Mucosa of stomach (tissue), 1 donor: ENCODE results near the gene BTNL8.

ENCODE experiments used
- H3K27me3 ChIP-seq: one replicate; pipeline ENCODE4 v1.7.0; 2013; ENCODE audit warnings: mild to moderate bottlenecking, low read length; ENCODE audit not compliant: control insufficient read depth, insufficient read depth
- H3K36me3 ChIP-seq: one replicate; pipeline ENCODE4 v1.7.0; 2013; ENCODE audit warnings: low read length; ENCODE audit not compliant: control insufficient read depth, insufficient read depth
- H3K4me1 ChIP-seq: one replicate; pipeline ENCODE4 v1.7.0; 2013; ENCODE audit warnings: mild to moderate bottlenecking, low read length; ENCODE audit not compliant: control insufficient read depth, insufficient read depth
- H3K4me3 ChIP-seq: one replicate; pipeline ENCODE4 v1.7.0; 2013; ENCODE audit warnings: low read length
- H3K9ac ChIP-seq: one replicate; pipeline ENCODE4 v1.7.0; 2013; ENCODE audit warnings: mild to moderate bottlenecking, low read length, moderate library complexity
- H3K9me3 ChIP-seq: one replicate; pipeline ENCODE4 v1.7.0; 2013; ENCODE audit warnings: mild to moderate bottlenecking, low read length, moderate library complexity; ENCODE audit not compliant: control insufficient read depth
- donor health status: Pancreatic carcinoma.

BTNL8 gene

DNA sequence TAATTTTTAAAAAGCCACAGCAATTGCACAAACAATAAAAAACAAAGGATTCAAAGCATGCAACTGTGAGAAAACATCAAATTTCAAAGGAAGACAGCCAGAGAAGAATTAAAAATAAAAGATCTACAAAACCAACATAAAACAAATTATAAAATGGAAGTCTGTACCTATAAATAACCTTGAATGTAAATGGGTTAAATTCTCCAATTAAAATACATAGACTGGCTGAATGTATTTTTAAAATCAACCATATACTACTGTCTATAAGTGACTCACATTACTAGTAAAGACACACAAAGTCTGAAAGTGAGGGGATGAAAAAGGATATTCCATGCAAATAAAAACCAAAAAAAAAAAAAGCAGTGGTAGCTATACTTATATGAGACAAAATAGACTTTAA is 33.7 kb downstream of the BTNL8 start:
- no peaks in the 10 kb centered on the region for H3K4me1 ChIP-seq
- H3K9ac ChIP-seq: no peak overlapping the region
- H3K27me3 ChIP-seq: no peaks in the 10 kb centered on the region
- no peak overlapping the region for H3K4me3 ChIP-seq
- H3K36me3 ChIP-seq: no peaks in the 10 kb centered on the region
- no peaks in the 10 kb centered on the region for H3K9me3 ChIP-seq

DNA sequence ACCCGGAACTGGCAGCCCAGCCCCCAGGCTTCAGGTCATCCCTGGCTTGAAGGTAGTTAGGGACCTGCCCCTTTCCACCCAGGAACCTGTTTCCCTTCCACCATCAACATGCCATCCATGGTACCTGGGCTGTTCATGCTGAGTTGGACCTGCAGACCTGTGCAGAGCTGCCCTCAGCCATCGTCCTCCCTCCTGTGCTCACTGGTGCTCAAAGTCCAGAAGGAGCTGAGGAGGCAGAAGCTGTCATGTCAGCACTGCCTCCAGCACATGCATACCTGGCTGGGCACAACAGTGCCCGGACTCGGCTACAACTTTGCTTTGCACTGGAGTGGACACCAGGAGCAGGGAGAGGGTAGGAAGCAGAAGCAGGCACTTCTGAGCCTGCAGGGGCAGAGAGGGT is 36.2 kb downstream of the BTNL8 start:
- Histone ChIP-seq H3K9me3 (no peaks in the 10 kb centered on the region), H3K4me1 (no peaks in the 10 kb centered on the region)

DNA sequence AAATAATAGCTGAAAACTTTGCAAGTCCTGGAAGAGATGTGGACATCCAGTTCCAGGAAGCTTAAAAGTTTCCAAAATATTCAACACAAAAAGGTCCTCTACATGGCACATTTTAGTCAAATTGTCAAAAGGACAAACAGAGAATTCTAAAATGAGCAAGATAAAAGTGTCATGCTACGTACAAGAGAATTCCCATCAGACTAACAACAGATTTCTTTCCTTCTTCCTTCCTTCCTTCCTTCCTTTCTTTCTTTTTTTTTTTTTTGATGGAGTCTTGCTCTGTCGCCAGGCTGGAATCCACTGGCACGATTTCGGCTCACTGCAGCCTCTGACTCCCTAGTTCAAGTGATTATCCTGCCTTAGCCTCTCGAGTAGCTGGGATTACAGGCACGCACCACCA is 39.3 kb downstream of the BTNL8 start:
- no peaks in the 10 kb centered on the region for H3K36me3 ChIP-seq
- H3K27me3 ChIP-seq: no peaks in the 10 kb centered on the region
- no peaks in the 10 kb centered on the region for H3K9me3 ChIP-seq
- no peaks in the 10 kb centered on the region for H3K4me1 ChIP-seq
- H3K9ac ChIP-seq: no peak overlapping the region
- H3K4me3 ChIP-seq: no peak overlapping the region

More for the DNA sequence above, 36.2 kb downstream of the BTNL8 start:
- H3K9ac ChIP-seq: no peak overlapping the region
- H3K36me3 ChIP-seq: no peaks in the 10 kb centered on the region
- no peak overlapping the region for H3K4me3 ChIP-seq
- H3K27me3 ChIP-seq: no peaks in the 10 kb centered on the region

DNA sequence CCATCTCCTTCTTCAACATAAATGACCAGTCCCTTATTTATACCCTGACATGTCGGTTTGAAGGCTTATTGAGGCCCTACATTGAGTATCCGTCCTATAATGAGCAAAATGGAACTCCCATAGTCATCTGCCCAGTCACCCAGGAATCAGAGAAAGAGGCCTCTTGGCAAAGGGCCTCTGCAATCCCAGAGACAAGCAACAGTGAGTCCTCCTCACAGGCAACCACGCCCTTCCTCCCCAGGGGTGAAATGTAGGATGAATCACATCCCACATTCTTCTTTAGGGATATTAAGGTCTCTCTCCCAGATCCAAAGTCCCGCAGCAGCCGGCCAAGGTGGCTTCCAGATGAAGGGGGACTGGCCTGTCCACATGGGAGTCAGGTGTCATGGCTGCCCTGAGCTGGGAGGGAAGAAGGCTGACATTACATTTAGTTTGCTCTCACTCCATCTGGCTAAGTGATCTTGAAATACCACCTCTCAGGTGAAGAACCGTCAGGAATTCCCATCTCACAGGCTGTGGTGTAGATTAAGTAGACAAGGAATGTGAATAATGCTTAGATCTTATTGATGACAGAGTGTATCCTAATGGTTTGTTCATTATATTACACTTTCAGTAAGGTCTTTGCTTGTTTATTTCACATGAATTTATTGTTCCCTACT is 51.5 kb downstream of the BTNL8 start:
- H3K4me3 ChIP-seq: no peak overlapping the region
- no peaks in the 10 kb centered on the region for H3K27me3 ChIP-seq
- H3K4me1 ChIP-seq: peaks cover 4% of the 10 kb centered on the region
- H3K9ac ChIP-seq: no peak overlapping the region
- no peaks in the 10 kb centered on the region for H3K9me3 ChIP-seq
- H3K36me3 ChIP-seq: no peaks in the 10 kb centered on the region

DNA sequence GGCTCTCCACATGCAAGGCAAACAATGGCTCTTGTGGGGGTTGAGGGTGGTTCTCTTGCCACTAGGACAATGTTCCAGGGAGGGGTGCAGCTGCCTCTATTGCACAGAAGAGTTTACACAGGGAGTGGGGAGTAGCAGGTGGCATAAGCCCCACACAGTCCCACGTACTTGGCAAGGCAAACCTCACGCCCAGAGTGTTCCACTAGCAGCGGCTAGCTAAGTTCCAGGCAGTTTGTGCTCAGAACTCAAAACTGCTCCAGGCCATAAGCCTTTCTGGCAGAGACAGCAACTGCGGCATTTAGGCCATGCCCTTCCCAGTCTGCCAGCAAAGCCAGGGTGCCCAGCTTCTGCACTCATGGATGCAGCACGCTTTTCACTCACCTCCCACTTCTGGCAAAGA is 60.7 kb downstream of the BTNL8 start:
- Histone ChIP-seq H3K4me3 (no peak overlapping the region), H3K9me3 (no peaks in the 10 kb centered on the region), H3K36me3 (no peaks in the 10 kb centered on the region), H3K27me3 (no peaks in the 10 kb centered on the region), H3K4me1 (no peaks in the 10 kb centered on the region), H3K9ac (no peak overlapping the region)

DNA sequence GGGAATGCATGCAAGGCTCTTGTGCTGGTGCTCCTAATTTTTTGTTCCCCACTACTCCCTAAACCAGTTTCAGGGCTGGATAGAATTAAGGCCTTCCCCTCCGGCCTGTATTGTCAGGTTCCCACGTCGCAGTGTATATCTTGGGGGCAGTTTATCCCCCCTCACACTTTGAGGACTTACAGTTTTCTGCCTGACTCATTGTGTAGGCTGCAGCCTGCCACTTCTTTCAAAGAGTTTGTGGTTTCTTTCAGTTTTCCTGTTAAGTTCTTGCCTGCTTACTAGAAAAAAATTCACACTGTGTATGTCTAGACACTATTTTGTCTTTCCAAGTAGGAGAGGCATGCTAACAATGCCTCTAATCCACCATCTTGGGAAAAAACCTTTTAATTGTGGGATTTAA is 61.2 kb downstream of the BTNL8 start:
- Histone ChIP-seq H3K9ac (no peak overlapping the region), H3K27me3 (no peaks in the 10 kb centered on the region), H3K4me3 (no peak overlapping the region), H3K4me1 (no peaks in the 10 kb centered on the region), H3K36me3 (no peaks in the 10 kb centered on the region), H3K9me3 (no peaks in the 10 kb centered on the region)

DNA sequence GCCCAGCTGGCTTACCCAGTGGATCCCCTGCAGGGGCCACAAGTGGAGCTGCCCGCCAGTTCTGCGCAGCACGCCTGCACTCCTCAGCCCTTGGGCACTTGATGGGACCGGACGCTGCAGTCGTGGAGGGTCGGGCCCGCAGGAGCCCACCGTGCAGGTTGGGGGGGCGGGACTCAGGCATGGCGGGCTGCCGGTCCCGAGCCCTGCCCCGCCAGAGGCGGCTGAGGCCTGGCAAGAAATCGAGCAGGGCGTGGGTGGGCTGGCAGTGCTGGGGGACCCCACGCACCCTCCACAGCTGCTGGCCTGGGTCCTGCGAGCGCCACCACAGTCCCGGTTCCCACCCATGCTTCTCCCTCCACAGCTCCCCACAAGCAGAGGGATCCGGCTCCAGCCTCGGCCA is 70.4 kb downstream of the BTNL8 start:
- Histone ChIP-seq H3K9ac (no peak overlapping the region), H3K4me1 (peaks cover 10% of the 10 kb centered on the region), H3K9me3 (no peaks in the 10 kb centered on the region), H3K36me3 (no peaks in the 10 kb centered on the region), H3K27me3 (no peaks in the 10 kb centered on the region), H3K4me3 (no peak overlapping the region)

DNA sequence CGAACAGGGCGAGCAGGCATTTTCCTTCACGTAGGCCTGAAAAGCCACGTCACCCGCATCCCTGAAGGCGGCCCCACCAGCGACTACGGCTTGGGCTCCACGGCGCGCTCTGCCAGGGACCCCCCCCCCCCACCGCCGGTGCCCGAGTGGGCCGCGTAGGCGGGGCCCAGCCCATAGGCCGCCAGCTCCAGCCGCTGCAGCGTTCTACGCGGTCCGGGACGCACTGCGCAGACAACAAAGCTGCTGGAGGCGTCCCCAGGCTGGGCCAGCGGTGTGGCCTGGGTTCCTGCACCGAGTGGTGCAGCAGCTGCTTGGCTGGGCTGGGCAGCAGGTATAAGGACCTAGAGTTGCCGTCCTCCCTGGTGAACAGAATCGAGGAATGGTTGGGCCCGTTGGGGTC is 71.4 kb downstream of the BTNL8 start:
- H3K4me1 ChIP-seq: peaks cover 15% of the 10 kb centered on the region
- no peak overlapping the region for H3K4me3 ChIP-seq
- no peak overlapping the region for H3K9ac ChIP-seq
- no peaks in the 10 kb centered on the region for H3K9me3 ChIP-seq
- no peaks in the 10 kb centered on the region for H3K27me3 ChIP-seq
- no peaks in the 10 kb centered on the region for H3K36me3 ChIP-seq

DNA sequence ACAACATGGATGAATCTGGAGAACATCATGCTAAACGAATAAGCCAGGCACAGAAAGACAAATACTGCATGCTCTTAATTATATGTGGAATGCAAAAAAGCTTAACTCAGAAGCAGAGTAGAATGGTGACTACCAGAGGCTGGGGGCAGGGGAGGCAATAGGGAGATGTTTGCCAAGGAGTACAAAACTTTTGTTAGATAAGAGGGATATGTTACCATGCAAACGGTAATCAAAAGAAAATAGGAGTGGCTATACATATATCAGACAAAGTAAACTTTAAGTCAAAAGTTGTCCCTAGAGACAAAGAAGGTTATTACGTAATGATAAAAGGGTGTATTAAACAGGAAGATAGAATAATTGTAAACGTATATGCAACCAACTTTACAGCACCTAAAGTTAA is 71.9 kb downstream of the BTNL8 start:
- Histone ChIP-seq H3K27me3 (no peaks in the 10 kb centered on the region), H3K9me3 (no peaks in the 10 kb centered on the region), H3K36me3 (no peaks in the 10 kb centered on the region), H3K4me3 (no peak overlapping the region), H3K4me1 (peaks cover 20% of the 10 kb centered on the region), H3K9ac (no peak overlapping the region)

DNA sequence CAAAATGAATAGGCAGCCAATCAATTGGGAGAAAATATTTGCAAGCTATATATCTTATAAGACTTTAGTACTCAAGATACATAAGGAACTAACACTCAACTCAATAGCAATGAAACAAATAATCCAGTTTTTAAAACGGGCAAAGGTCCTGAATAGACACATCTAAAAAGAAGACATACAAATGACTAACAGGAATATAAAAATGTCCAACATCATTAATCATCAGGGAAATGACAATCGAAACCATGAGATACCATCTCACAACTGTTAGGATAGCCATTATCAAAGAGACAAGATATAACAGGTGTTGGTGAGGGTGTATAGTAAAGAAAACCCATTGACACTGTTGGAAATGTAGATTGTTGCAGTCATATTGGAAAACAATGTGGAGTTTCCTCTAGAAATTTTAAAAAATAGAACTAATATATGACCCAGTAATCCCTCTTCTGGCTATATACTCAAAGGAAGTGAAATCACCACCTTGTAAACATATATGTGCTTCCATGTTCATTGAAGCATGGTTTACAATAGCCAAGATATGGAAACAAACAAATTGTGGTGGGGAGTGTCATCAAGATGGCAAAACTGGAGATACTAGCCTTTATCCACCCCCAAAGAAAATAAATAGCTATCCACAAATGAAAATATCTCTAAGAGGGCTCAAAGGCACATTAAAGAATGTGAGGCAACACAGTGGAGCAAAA is 75.8 kb downstream of the BTNL8 start:
- Histone ChIP-seq H3K36me3 (no peaks in the 10 kb centered on the region), H3K27me3 (no peaks in the 10 kb centered on the region), H3K9me3 (no peaks in the 10 kb centered on the region), H3K4me3 (no peak overlapping the region), H3K9ac (no peak overlapping the region), H3K4me1 (peaks cover 31% of the 10 kb centered on the region)

DNA sequence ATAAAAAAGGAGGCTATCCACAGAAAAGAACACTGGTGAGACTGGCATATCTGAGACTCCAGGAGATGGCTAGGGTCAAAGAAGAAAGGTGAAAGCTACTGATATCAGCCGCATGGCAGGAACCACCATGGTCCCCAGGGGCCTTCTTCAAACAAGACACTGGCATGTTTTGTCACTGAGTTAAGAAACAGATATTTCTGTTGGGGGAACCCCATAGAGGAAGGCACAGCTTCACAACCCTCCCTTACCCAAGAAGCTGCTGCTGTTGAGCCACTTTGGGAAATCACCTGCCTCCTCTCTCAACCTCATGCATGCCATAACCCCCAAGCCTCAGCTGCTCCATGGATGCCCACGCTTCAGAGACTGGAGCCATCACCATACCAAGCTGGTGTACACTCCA is 76.4 kb downstream of the BTNL8 start:
- no peak overlapping the region for H3K9ac ChIP-seq
- H3K4me3 ChIP-seq: no peak overlapping the region
- no peaks in the 10 kb centered on the region for H3K9me3 ChIP-seq
- no peaks in the 10 kb centered on the region for H3K36me3 ChIP-seq
- no peaks in the 10 kb centered on the region for H3K27me3 ChIP-seq
- peaks cover 30% of the 10 kb centered on the region for H3K4me1 ChIP-seq

DNA sequence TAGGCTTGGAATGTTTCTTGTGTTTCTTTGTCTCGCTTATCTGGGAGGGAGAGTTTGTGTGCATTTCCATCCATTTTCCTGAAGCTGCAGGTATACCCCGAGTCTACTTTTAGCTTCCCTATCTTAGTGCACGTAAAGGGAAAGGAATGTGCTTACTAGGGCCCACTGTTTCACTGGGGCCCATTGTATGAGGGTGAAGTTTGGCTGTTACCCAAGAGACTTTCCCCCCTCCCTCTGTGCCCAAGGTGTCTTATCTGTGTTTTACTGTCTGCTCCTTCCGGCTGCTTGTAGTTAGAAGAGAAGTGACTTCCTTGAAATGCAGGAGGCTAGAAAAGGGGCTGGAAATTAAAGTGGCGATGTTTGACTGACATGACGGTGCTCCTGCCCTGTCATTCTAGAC is 77.6 kb downstream of the BTNL8 start:
- no peaks in the 10 kb centered on the region for H3K9me3 ChIP-seq
- peaks cover 20% of the 10 kb centered on the region for H3K4me1 ChIP-seq
- H3K36me3 ChIP-seq: no peaks in the 10 kb centered on the region
- H3K4me3 ChIP-seq: no peak overlapping the region
- no peak overlapping the region for H3K9ac ChIP-seq
- H3K27me3 ChIP-seq: no peaks in the 10 kb centered on the region
